Measurements from ENCODE around the gene CATSPERZ.

DNA sequence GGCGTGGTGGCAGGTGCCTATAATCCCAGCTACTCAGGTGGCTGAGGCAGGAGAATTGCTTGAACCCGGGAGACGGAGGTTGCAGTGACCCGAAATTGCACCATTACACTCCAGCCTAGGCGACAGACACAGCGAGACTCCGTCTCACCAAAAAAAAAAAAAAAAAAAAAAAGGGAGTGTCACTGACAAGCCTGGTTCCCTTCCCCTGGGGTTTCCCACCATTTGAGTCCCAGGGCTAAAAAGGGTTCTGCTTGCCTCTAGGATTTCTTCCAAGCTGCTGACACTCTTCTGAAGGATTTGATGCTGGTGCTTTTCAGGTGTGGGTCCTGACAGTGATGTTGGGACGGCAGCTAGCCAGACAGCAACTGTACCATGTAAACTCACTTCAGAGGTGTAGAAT lies 38.6 kb downstream of the CATSPERZ start:
- TF ChIP-seq POLR2A (IDR thresholded peaks at IDR 0.05; ENCODE audit: low read length) (no peak), GATA1 (IDR thresholded peaks at IDR 0.05; ENCODE audit: low read depth, low read length) (no peak)
